ENCODE results near the gene CCDC171.

The CCDC171 gene

DNA sequence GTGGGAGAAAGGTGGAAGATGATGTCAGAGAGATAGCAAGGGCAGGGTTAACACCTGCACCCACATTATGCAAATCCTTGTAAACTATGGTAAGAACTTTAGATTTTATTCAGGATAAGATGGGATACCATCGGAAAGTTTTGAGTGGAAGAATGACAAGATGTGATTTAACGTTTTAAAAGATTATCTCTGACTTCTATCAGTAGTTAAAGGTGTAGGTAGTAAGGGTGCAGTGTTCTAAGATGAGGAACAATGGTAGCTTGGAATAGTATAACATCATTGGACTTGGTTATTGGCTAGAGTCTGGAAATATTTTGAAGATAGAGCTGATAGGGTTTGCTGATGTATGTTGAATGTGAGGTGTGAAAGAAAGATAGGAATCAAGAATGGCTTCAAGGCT lies 211.3 kb downstream of the CCDC171 start:
- DNase-seq (ENCODE audit: low read depth in 1 of 2, low spot score in 1 of 2): no peak
- no peak overlapping the region for H3K4me3 ChIP-seq (replicated peaks; ENCODE audit: insufficient read depth, low read length)
- H3K27me3 ChIP-seq (ENCODE audit: insufficient read depth, poor library complexity, severe bottlenecking): no peaks in the 10 kb centered on the region
- H3K27ac ChIP-seq (replicated peaks): no peak overlapping the region
- no peak for TF ChIP-seq GABPA (IDR thresholded peaks at IDR 0.05; ENCODE audit: low read depth)
- no peak for TF ChIP-seq SPI1 (IDR thresholded peaks at IDR 0.05; ENCODE audit: borderline replicate concordance, low read depth)
- TF ChIP-seq, protein P1, sequence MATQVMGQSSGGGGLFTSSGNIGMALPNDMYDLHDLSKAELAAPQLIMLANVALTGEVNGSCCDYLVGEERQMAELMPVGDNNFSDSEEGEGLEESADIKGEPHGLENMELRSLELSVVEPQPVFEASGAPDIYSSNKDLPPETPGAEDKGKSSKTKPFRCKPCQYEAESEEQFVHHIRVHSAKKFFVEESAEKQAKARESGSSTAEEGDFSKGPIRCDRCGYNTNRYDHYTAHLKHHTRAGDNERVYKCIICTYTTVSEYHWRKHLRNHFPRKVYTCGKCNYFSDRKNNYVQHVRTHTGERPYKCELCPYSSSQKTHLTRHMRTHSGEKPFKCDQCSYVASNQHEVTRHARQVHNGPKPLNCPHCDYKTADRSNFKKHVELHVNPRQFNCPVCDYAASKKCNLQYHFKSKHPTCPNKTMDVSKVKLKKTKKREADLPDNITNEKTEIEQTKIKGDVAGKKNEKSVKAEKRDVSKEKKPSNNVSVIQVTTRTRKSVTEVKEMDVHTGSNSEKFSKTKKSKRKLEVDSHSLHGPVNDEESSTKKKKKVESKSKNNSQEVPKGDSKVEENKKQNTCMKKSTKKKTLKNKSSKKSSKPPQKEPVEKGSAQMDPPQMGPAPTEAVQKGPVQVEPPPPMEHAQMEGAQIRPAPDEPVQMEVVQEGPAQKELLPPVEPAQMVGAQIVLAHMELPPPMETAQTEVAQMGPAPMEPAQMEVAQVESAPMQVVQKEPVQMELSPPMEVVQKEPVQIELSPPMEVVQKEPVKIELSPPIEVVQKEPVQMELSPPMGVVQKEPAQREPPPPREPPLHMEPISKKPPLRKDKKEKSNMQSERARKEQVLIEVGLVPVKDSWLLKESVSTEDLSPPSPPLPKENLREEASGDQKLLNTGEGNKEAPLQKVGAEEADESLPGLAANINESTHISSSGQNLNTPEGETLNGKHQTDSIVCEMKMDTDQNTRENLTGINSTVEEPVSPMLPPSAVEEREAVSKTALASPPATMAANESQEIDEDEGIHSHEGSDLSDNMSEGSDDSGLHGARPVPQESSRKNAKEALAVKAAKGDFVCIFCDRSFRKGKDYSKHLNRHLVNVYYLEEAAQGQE (IDR thresholded peaks at IDR 0.05; ENCODE audit: insufficient replicate concordance, low read depth): no peak
- no peak for TF ChIP-seq POLR2AphosphoS5 (IDR thresholded peaks at IDR 0.05; ENCODE audit: low read depth)
- TF ChIP-seq, protein P2, sequence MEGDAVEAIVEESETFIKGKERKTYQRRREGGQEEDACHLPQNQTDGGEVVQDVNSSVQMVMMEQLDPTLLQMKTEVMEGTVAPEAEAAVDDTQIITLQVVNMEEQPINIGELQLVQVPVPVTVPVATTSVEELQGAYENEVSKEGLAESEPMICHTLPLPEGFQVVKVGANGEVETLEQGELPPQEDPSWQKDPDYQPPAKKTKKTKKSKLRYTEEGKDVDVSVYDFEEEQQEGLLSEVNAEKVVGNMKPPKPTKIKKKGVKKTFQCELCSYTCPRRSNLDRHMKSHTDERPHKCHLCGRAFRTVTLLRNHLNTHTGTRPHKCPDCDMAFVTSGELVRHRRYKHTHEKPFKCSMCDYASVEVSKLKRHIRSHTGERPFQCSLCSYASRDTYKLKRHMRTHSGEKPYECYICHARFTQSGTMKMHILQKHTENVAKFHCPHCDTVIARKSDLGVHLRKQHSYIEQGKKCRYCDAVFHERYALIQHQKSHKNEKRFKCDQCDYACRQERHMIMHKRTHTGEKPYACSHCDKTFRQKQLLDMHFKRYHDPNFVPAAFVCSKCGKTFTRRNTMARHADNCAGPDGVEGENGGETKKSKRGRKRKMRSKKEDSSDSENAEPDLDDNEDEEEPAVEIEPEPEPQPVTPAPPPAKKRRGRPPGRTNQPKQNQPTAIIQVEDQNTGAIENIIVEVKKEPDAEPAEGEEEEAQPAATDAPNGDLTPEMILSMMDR (IDR thresholded peaks at IDR 0.05; ENCODE audit: insufficient read depth, low read length): no peak

DNA sequence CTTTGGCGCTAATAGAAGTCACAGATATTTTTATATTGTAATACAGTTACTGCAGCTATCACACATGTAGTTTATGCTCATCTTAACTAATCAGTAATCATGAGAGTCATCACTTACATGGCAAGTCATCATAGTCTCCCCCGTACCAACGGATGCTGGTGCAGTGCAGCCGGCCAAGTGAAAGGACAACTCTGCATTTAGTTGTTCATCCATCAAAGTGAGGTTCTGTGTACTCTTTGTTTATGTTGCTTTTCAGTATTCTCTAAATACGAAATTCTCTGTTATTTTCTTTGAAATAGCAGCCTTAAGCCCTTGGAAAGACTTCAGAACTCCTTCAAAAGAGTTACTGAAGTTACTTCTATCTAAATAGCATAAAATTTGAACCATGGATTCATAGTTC lies 216.7 kb downstream of the CCDC171 start:
- H3K27me3 ChIP-seq (ENCODE audit: insufficient read depth, poor library complexity, severe bottlenecking): no peaks in the 10 kb centered on the region
- DNase-seq (ENCODE audit: low read depth in 1 of 2, low spot score in 1 of 2): no peak
- no peak overlapping the region for H3K4me3 ChIP-seq (replicated peaks; ENCODE audit: insufficient read depth, low read length)
- TF ChIP-seq, protein P2 (IDR thresholded peaks at IDR 0.05; ENCODE audit: insufficient read depth, low read length): no peak
- TF ChIP-seq POLR2AphosphoS5 (IDR thresholded peaks at IDR 0.05; ENCODE audit: low read depth): no peak
- H3K27ac ChIP-seq (replicated peaks): no peak overlapping the region

DNA sequence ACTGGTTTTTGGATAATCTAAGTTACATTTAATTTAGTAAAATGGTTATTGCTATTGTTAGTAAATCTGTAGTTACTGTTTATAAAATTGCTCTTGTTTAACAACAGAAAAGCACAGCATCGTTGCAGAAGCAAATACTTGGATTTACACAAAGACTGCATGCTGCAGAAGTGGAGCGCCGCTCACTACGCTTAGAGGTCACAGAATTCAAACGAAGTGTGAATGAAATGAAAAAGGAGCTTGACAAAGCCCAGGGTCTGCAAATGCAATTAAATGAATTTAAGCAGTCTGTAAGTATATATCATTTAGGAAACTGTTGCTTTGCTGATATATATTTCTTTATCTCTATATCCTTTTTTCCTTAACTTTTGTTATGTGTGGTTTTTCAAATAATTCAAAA lies 226.0 kb downstream of the CCDC171 start:
- Histone ChIP-seq H3K27me3 (ENCODE audit: insufficient read depth, poor library complexity, severe bottlenecking) (no peaks in the 10 kb centered on the region), H3K27ac (replicated peaks) (no peak overlapping the region), H3K4me3 (replicated peaks; ENCODE audit: insufficient read depth, low read length) (no peak overlapping the region)
- no peak for TF ChIP-seq POLR2AphosphoS5 (IDR thresholded peaks at IDR 0.05; ENCODE audit: low read depth)
- TF ChIP-seq, protein P2 (IDR thresholded peaks at IDR 0.05; ENCODE audit: insufficient read depth, low read length): no peak
- TF ChIP-seq, protein P1 (IDR thresholded peaks at IDR 0.05; ENCODE audit: insufficient replicate concordance, low read depth): no peak
- TF ChIP-seq GABPA (IDR thresholded peaks at IDR 0.05; ENCODE audit: low read depth): no peak
- TF ChIP-seq SPI1 (IDR thresholded peaks at IDR 0.05; ENCODE audit: borderline replicate concordance, low read depth): no peak
- DNase-seq (ENCODE audit: low read depth in 1 of 2, low spot score in 1 of 2): no peak

DNA sequence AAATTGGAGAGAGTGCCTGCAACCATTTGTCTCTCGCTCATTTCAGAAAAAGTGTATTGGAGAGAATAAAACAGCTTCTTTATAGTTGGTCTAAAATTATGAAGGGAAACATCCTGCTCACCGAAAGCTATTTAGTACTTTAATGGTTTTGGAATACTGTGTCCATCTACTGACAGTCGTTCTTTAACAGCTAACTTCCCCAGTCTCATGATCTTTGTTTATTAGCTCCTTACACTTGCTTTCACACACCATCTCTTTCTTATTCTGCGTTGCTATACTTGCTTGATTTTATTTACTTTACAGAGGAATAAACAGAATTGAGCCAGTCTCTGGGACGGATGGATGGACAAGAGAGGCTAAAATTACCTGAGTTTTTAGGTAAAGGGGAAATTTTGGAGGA lies 229.3 kb downstream of the CCDC171 start:
- DNase-seq (ENCODE audit: low read depth in 1 of 2, low spot score in 1 of 2): no peak
- H3K27ac ChIP-seq (replicated peaks): no peak overlapping the region
- H3K27me3 ChIP-seq (ENCODE audit: insufficient read depth, poor library complexity, severe bottlenecking): no peaks in the 10 kb centered on the region
- TF ChIP-seq POLR2AphosphoS5 (IDR thresholded peaks at IDR 0.05; ENCODE audit: low read depth): no peak
- TF ChIP-seq, protein P2 (IDR thresholded peaks at IDR 0.05; ENCODE audit: insufficient read depth, low read length): no peak
- no peak overlapping the region for H3K4me3 ChIP-seq (replicated peaks; ENCODE audit: insufficient read depth, low read length)

Measured in HL-60 (cell line).